Loucy (cell line): ENCODE data around the gene TAF3.

ENCODE experiments used
- CTCF ChIP-seq: fragments of 200-600 bp; sonication (generic); conservative IDR thresholded peaks from 2 replicates; pipeline ENCODE4 v1.5.1; 2014; ENCODE audit warnings: mild to moderate bottlenecking, antibody characterized with exemption, low read length
- EZH2phosphoT487 ChIP-seq: fragments of 200-600 bp; IDR thresholded peaks from 2 replicates; pipeline ENCODE4 v1.6.1; 2018; ENCODE audit warnings: antibody characterized with exemption, mild to moderate bottlenecking, moderate library complexity, borderline replicate concordance

DNA sequence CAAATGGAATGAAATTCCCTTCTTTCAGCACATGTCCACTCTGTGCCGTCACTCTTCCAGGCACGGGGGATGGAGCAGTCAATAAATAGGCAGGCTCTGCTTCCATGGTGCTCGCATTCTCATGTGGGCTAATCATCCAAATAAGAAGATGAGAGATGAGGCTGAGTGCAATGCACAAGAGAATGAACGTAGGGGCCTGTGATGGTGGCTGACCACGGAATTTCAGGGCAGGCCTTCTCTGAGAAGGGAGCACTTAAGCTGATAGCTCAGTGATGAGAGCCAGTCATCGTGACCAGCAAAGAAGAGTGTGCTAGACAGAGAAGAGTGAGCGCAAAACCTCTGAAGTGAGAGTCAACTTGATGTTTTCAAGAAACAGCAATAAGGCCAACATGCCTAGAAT, 47.9 kb downstream of the TAF3 start:
- TF ChIP-seq CTCF (no peak), EZH2phosphoT487 (no peak)
